ENCODE results near the gene C1QTNF3.
"Not testable (repeated sequence)": the region's sequence is repeated elsewhere in the genome, so short reads cannot be mapped to it uniquely, and the experiment has no call there.

C1QTNF3 gene

DNA sequence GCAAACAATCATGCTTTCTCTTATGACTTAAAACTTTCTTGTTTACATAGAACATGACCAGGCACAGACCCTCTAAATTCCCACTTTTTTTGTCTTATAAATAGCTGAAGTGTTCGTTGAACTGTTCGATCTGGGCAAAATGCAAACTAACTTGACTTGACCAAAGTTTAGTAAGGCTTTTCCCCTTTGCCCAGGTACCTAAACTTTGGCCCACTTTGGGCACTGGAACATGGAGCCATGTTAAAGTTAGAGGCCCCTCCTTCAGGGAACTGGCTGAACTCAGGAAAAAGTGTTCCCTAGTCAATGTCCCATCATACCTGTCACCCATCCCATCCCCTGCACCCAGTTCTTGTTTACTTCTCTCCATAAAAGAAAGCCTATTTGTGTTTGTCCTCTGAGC lies 25.8 kb downstream of the C1QTNF3 start:
- DNase-seq: no peak

DNA sequence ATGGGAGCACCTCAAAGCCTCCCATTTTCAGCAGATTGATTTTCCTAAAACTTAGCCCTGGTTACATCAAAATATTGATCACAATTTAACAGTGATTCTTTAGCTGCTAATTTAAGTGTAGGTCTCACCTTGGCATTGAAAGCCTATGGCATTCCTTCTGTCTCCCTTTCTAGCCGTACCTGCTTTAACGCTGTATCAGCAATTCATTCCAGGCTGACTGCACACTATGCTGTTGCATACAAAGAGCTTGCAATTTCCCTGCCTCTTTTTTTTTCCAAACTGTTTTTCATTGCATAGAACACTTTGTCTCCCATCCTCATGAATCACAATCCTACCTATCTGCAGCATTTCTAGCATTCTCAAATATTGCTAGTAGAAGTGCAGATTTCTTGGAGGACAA lies 26.3 kb downstream of the C1QTNF3 start:
- DNase-seq: no peak

DNA sequence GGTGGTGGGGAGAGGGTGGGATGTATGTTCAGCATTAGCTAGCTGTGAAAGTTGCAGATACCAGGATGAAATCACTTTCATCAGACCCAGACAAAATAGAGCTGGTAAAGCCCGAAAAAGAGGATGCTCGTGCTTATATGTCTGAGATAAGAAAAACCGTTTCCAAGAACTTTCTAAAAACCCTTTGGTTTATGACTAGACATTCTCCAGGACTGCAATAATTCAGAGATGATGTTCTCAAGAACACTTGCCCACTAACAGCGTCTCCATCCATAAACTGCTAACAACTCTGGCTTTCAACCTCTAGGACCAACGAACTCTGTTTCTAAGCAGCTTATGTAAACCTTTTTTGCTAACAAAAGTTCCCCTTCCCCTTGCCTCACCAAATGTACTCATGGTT lies 26.8 kb downstream of the C1QTNF3 start:
- DNase-seq: no peak

DNA sequence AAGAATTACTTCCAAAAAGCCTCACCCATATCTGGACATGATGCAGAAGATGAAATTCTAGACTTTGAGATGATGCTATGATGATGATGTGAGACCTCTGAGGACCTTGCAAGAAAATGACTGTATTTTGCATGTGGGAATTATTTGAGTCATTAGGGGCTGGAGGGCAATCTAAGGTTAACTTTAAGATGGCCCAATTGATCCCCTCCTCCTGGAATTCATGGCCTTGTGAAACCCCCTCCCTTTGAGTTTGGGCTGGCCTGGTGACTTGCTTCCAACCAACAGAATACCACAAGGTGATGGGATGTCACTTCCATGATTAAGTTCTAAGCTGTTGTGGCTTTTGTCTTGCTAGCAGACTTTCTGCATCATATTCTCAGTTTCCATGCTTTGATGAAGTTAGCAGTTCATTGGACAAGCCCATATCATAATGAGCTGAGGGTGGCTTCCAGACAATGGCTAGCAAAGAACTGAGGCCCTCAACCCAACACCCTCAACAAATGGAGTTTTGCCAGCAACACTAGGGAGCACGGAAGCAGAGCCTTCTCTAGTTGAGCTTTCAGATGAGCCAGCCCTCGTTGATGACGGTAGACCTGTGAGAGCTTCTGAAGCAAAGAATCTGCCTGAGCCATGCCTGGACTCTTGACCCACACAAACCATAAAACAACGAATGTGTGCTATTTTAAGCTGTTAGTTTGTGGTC lies 27.7 kb downstream of the C1QTNF3 start:
- DNase-seq: no peak

DNA sequence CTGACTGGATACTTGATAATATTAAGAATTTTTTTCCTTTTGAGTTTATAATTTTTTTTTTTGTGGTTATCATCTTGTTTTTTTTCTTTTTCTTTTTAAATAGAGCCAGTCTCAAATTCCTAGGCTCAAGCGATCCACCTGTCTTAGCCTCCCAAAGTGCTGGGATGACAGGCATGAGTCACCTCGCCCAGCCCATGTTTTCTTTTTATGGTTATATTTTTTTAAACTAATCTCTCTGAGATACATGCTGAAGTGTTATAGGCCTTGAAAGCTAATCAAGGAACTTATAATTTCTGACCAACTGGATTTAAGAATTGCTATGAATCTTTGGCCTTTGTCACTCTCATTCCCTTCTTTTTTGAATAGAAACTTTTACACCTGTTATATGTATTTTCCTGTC lies 28.4 kb downstream of the C1QTNF3 start:
- no peak for DNase-seq

DNA sequence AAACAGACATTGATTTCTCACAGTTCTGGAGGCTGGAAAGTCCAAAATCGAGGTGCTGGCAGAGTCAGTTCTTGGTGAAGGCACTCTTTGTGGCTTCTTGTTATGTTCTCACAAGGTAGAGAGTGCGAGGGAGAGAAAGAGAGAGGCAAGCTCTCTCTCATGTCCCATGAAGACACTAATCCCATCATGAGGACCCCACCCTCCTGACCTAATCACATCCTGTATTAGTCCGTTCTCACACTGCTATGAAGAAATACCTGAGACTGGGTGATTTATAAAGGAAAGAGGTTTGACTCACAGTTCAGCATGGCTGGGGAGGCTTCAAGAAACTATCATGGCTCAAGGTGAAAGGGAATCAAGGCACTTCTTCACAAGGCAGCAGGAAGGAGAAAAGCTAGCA lies 29.5 kb downstream of the C1QTNF3 start:
- DNase-seq: no peak

DNA sequence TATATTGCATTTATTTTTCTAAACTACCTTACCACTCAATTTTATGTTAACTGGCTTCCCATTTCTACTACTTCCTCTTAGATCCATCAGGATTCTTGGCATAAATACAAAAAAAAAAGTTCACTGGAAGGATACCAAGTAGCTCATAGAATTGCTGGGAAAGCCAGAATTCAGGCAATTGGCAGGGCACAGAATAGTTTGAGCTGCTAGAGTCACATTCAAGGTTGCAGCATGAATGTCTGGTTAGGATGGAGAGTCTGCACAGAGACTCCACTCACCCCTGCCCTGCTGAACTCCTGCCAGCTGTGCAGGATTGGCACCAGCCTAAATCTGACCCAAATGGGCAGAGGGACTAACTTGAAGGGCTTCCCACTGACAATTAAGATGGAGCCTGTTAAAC lies 30.2 kb downstream of the C1QTNF3 start:
- DNase-seq: no peak

DNA sequence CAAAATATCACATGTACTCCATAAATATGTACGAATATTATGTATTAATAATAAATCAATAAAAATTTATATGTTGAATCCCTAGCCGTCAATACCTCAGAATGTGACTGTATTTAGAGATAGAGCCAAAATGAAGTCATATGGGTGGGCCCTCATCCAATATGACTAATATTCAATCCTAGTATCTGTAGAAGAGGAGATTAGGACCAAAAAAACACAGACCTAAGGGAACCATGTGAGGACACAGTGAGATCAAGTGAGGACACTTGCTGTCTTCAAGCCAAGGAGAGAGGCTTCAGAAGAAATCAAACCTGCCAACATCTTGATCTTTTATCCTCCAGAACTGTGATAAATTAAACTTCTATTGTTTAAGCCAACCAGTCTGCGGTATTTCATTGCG lies 31.5 kb downstream of the C1QTNF3 start:
- DNase-seq: no peak

DNA sequence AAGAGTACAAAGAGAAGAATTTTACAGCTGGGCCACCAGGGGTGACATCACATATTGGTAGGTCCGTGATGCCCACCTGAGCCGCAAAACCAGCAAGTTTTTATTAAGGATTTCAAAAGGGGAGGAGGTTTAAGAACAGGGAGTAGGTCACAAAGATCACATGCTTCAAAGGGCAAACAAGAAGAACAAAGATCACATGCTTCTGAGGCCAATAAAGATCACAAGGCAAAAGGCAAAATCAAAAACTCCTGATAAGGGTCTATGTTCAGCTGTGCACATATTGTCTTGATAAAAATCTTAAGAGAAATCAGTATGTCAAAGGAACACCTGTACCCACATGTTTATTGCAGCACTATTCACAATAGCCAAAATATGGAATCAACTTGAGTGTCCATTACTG lies 32.9 kb downstream of the C1QTNF3 start:
- not testable (repeated sequence) for DNase-seq

DNA sequence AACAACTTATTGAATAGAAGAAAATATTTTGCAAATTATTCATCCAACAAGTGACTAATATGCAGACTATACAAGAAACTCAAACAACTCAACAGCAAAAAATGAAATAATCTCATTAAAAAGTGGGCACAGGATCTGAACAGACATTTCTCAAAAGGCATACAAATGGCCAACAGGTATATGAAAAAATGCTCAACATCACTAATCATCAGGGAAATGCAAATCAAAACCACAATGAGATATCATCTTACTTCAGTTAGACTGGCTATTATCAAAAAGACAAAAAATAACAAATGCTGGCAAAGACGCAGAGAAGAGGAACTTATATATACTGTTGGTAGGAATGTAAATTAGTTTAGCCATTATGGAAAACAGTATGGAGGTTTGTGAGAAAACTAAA lies 33.4 kb downstream of the C1QTNF3 start:
- DNase-seq: no peak

DNA sequence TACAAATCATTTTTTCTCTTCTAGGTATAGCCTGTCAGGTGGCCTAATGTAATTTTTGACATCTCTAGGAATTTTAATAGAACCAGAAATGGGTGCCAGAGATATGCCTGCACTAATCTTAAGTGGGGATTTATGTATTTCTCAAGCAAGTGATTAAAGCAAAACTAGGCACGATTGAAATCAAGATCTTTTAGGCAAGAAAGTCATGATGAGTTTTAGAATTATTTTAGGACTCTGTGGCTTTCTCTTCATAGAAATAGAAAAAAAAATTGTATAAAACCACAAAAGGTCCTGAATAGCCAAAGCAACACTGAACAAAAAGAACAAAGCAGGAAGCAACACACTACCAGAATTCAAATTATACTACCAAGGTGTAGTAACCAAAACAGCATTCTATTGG lies 34.2 kb downstream of the C1QTNF3 start:
- no peak for DNase-seq

DNA sequence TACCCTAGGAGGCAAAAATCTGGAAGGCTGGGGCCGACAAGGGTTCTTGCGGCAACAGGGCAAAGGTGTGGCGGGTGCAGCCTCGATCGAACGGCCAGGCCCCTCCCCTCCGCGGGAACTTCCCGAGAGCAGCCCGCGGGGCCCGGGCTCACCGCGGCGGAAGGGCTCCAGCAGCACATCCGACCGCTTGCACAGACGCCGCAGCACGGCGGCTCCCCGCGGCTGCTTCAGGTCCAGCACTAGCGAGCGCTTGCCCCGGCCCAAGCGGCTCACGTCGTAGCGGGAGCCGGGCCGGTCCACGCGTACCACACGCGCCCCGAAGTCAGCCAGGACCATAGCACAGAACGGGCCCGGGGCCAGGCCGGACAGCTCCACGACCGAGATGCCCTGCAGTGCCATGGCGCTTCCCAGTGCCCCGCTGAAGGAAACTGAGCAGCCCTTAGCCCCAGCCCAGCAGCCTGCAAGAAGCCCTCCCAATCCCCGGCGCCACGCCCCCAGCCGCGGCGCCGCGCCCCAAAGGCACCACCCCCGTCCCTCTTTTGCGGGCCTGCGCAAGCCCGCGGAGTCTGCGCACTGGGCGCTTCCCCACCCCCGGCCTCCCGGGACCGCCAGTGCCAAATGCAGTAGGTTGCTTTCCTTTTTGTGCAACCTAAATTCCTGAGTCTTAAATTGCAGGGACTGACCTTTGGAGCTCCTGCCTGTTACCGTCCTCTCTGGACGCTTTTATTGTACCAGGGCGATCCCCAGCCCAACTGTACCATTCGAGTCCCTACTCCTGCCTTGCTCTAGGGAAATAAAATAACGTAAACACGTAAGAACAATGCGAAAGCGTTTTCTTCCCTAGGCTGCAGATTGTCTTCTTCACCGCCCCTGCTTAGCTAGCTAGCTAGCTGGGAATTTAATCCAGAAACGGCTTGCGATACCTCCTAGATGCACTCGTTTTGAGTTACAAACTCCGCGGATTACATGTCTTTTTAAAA lies 35.1 kb downstream of the C1QTNF3 start, which contains the start of gene AMACR:
TSS of gene AMACR (minus strand) at position 430 of the 980 bp plus-strand sequence. CDS start at position 399, 31 bp downstream.
- DNase-seq: peak; percentile 97

DNA sequence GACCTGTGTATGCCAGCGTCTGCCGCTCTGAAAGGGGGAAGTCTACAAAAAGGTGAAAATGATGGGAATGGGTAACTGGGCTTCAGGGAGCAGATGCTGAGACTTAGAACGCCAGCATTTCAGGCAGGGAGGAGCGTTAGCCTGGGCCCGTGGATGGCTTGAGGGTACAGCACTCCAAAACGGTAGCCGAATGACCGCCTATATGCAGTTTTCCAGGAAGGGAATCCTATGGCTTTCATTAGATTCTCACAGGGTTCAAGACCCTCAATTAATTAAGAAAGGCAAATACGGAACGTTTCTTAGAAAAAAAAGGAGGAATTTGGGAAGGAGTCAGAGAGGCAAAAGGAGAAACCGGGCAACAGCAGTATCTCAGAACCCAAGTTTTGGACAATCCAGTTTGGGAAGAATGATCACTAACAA lies 35.8 kb downstream of the C1QTNF3 start:
- DNase-seq: no peak

DNA sequence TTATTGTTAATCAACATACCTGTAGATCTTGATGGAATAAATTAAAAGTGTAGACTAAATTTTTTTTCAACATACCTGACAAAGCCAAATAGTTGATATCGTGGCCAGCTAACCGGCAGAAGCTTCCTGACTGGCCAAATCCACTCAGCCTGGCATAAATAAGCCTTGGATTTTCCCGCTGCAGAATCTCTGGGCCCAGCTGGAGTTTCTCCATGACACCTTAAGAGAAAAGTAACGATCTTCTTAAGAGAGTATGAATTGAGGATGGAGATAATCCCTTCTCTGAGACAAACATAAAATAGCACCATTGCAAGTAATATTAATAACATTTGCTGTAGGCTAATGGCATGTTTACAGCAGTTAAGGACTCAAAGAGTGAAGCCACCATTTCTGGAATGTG lies 37.3 kb downstream of the C1QTNF3 start:
- DNase-seq: no peak

DNA sequence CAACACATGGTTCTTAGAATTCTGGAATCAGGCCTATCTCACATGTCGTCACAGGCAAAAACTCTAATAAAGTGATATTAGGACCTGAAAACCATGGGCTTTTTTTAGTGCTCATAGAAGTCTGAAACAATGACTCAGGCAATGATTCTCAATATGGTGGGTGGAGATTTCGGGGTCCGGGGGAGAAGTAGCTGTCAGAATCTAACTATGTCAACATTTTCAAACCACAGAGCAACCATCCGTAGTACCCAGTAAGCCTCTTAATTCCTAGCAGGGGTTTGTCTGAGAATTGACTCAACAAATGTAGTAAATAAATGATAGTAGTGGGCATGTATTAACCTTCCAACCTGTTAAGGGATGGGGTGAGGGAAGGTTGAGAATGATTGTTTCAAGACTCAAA lies 37.8 kb downstream of the C1QTNF3 start:
- no peak for DNase-seq

DNA sequence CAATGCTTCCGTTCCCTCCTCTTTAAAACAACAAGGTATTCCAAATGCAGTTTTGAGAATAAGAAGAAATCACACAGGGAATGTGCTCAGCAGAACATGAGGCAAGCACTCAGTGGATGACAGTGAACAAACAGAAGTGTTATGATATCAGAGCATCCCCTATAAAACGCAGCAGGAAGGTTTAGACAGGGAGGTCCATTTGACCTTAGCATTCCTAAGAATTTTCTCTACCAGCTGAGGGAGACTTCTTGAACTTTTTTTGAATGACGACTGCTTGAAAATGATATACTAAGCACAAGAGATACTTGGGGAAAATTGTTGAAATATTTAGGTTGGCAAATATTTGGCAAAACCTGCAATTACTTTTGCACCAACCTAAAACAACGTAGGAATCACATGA lies 39.1 kb downstream of the C1QTNF3 start:
- DNase-seq: no peak

DNA sequence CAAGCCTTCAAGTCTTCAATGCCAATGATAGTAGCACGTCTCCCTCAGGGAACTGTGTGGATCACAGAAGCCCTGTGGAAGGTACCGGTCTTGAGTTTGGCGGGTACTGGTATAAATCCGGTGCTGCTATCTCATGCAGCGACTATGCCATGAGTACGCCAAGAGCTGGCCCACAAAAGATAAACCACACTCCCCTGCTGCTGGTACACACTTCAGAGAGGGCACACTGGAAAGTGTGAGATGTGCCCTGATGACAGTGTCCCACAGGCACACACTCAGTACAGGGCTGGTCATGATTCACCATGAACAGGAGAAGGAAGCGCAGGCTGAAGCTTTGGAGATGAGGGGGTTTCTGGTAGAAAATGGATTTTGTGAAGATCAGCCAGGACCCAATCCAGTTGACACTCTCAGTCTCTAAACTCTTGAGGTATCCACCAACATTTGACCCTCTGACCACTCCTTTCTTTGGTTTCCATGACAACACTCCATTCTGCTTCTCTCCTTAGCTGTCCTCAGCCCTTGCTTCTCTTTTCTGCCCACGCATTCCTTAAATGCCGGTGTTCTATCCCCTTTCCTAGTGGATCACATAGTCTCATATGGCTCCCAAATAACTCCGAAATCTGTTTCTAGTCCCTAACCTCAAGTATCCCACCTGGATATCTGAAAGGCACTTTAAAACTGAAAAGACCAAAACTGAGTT lies 40.2 kb downstream of the C1QTNF3 start:
- DNase-seq: no peak

DNA sequence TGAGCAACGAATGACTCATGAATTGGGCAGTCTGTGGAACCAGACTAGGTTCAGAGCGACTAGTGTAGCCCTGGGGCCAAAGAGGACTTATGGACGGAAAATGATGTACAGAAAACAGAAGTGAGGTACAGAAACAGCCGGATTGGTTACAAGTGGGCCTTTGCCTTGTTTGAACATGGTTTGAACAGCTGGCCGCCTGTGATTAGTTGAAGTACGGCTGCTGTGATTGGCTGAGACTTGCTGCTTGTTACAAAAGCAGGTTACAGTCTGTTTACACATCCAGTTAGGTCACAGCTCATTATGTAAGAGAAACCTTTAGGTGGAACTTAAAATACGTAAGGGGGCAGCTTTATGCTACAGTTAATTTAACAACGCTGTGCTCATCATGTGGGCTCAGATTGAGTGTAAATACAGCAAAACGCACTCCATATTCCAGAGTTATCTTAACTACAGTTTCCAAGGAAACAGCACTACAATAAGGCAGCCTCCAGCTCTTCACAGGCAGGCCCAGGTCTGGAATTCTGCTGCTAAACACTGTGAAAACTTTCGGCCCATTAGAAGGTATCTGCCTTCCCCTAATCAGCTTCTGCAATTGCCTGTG lies 41.7 kb downstream of the C1QTNF3 start:
- DNase-seq: no peak

DNA sequence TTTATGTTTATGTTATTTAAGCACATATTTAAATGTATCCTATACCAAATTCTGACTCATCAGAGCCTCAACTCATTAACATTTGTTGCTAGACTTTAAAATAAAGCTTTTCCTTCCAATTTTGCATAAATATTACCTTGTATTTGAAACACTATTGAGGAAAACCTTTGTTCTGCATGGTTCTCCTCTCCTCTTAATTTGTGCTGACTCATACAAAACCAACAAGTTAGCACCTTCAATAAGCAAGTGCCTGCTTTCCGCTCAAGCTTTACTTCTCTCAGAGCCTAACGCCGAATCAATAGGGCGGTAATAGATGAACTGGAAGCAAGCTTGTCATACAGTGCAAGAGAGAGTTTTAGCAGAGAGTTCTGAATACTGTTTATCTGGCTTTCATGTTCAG lies 43.0 kb downstream of the C1QTNF3 start:
- no peak for DNase-seq

DNA sequence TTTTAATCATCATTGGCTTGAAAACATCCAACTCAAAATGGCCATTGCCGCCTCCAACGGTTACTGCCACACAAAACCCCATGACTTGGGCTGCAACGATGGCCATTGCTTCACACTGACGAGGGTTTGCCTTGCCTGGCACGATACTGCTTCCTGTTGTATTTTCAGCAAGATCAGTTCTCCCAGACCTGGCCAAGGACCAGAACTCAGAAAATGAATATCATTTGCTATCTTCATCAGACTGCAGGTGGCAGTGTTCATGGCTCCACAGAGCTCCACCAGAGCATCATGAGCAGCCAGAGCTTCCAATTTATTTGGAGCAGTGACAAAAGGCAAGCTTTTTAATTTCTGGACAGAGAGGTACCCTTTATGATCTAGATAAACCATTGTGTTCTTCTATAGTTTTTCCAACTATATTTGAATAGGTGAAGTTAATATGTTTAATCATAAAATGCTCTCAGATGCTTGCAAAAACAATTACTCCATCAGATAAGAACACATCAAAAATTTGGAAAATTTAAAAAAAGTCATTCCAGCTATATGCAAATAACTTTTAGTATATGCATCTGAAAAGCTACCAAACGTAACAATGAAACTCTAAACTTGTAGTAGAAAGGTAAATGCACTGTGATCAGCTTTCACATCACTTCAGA lies 45.6 kb downstream of the C1QTNF3 start:
- DNase-seq: peak; percentile 39

DNA sequence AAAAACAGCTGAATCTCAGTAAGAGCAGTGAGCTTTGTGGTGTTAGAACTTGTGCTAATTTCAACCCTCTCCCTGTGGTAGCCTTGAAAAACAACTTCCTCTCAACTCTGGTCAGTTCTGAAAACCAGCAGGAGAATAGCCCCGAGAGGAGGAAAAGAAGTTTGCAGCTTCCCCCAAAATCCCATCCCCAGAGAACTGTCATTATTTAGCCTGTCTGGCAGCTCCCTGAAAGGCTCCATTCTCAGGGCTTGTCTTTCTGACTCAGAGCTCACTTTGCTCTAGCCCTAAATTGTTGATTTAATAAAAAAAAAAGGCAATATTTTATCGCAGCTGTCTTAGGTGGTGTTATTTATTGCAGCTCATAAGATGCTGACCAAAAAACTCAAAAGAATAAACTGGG lies 47.1 kb downstream of the C1QTNF3 start:
- DNase-seq: no peak

DNA sequence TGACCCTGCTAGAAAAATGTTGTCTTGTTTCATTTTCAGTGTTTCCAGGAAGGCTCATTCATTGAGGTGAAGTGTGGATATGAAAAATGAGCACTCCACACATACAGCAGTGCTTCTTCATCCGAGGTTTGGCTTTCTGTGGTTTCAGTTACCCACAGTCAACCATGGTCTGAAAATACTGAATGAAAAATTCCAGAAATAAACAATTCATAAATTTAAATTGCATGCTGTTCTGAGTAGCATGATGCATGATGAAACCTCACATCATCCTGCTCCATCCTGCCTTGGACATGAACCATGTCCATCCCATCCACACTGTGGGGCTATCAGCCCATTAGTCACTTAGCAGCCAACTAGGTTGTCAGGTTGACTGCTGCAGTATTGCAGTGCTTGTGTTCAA lies 48.2 kb downstream of the C1QTNF3 start:
- no peak for DNase-seq
